ENCODE measurements around the gene SLC10A7. TPM values are rescaled to one million over a fixed set of nuclear protein-coding genes. Genes with fewer than 3 reads are reported as not detected.
A peak's percentile ranks its signal among the peaks of the same experiment; 100 is the strongest.

The SLC10A7 gene
- total RNA-seq, 1 donor from 2014 or later = 11.4 TPM

DNA sequence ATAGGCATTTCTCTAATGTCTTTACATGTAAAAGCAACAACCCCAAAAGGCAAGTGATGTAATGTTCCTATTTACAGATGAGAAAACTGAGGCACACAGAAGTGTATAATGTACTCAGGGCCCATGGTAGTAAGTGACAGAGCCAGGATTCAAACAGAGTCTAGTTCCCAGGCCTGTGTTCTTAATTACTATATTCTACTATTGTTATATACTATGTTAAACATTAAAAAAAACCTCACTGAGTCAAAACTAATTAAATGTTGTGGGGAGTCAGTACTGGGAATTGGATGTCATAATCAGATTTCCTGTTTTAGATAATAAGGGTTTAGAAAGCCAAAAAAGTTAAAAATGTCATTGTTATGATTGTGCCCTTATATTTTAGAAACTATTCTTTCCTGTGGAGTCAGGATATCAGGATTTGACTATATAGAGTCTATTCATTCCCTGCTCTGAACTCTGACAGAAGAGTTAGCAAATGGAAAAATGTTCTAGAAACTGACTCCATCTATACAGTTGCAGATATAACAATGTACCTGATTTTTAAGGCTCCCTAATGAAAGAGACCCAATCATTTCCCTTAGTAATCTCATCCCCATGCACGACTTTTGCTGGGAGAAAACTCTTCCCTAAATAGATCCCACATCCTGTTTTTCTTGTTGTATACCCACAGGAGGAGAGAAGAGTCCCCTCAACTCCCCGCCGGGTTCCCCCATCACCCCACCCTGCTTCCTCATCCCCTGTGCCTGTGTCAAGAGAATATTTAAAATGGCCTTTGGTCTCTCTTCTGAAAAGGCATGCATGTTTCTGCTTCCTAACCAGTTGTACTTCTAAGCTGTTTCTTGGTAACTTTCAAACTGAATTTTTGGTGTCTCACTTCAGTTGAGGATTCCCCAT lies 237.7 kb downstream of the SLC10A7 start:
- Histone ChIP-seq H3K4me1 (peaks cover 5 to 19% of the 10 kb centered on the region in 2 donors), H3K9me3 (no peaks in the 10 kb centered on the region), H3K4me3 (no peak overlapping the region), H3K36me3 (no peaks in the 10 kb centered on the region), H3K27me3 (no peaks in the 10 kb centered on the region), H3K27ac (peak overlapping the region in 1 of 2 donors; percentile 4)
- DNase-seq (ENCODE audit: low spot score in 2 of 2) = no peak
- TF ChIP-seq, protein P1, sequence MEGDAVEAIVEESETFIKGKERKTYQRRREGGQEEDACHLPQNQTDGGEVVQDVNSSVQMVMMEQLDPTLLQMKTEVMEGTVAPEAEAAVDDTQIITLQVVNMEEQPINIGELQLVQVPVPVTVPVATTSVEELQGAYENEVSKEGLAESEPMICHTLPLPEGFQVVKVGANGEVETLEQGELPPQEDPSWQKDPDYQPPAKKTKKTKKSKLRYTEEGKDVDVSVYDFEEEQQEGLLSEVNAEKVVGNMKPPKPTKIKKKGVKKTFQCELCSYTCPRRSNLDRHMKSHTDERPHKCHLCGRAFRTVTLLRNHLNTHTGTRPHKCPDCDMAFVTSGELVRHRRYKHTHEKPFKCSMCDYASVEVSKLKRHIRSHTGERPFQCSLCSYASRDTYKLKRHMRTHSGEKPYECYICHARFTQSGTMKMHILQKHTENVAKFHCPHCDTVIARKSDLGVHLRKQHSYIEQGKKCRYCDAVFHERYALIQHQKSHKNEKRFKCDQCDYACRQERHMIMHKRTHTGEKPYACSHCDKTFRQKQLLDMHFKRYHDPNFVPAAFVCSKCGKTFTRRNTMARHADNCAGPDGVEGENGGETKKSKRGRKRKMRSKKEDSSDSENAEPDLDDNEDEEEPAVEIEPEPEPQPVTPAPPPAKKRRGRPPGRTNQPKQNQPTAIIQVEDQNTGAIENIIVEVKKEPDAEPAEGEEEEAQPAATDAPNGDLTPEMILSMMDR (IDR thresholded peaks at IDR 0.05) = no peak
- intact Hi-C loops (cut with DNase I) = no loop called here

DNA sequence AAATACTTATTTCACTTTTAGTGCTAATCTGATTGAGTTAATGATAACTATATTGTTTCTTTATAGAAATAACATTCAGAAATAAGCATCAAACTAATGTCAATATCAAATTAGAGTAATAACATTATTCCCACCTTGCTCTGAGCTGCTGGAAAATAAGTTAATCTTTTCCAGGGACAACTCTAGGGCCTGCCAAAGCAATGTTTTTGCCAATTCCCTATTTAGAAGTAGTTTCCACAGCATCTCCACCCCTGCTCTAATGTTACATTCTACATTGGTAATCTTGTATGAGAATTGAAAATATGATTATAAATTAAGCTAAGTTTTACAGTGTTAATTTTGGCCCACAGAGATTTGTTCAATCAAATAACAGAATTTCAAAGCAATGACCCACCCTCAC lies 239.1 kb downstream of the SLC10A7 start:
- DNase-seq (ENCODE audit: low spot score in 2 of 2) = no peak
- Histone ChIP-seq H3K4me1 (peaks cover 5 to 19% of the 10 kb centered on the region in 2 donors), H3K9me3 (no peaks in the 10 kb centered on the region), H3K27ac (no peak overlapping the region), H3K36me3 (no peaks in the 10 kb centered on the region), H3K4me3 (no peak overlapping the region), H3K27me3 (no peaks in the 10 kb centered on the region)
- intact Hi-C loops (cut with DNase I) = no loop called here
- TF ChIP-seq, protein P1 (IDR thresholded peaks at IDR 0.05) = no peak

DNA sequence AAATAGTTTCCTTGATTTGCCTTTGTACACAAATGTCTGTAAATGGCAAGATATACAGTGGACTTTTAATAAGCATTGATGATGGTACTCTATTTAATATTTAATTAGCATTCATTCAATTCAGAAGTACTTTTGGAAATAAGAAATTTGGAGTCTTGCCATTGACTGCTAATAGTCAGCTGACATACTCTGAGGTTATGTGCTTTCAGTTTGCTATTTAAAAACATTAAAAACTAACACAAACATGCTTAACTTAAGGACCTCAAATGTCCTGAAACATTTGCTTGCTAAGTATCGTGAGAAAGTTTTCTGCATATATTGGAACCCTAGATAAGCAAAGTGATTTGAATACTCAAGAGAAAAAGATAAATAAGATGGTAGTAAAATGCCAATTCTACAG lies 242.8 kb downstream of the SLC10A7 start:
- H3K27me3 ChIP-seq = no peaks in the 10 kb centered on the region
- intact Hi-C loops (cut with DNase I) = no loop called here

DNA sequence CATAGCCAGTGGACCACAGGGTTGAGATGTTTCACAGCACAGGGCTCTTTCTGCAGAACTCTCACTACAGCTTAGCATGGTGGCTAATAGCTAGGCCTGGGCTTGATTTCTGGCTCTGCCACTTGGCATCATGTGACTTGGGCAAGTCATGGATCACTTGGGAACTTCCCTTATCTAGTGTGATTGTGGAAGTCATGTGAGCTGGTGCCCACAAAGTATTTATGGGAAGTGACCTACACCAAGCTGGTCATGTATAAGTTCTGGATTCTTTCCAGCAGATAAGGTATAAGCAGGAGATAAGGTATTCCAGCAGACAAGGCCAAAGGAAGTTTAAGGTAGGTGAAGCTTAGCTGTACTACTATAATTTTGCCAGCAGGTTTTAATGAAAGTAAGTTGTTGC lies 246.4 kb downstream of the SLC10A7 start:
- no peaks in the 10 kb centered on the region for H3K36me3 ChIP-seq
- TF ChIP-seq, protein P1 (IDR thresholded peaks at IDR 0.05) = no peak
- H3K27ac ChIP-seq = no peak overlapping the region
- intact Hi-C loops (cut with DNase I) = no loop called here
- H3K27me3 ChIP-seq = no peaks in the 10 kb centered on the region
- peaks cover 0 to 4% of the 10 kb centered on the region in 2 donors for H3K4me1 ChIP-seq
- no peak for DNase-seq (ENCODE audit: low spot score in 2 of 2)
- H3K4me3 ChIP-seq = no peak overlapping the region
- H3K9me3 ChIP-seq = no peaks in the 10 kb centered on the region

More for the DNA sequence above, 242.8 kb downstream of the SLC10A7 start:
- Histone ChIP-seq H3K4me3 (no peak overlapping the region), H3K9me3 (no peaks in the 10 kb centered on the region), H3K4me1 (peaks cover 5 to 17% of the 10 kb centered on the region in 2 donors), H3K36me3 (no peaks in the 10 kb centered on the region), H3K27ac (no peak overlapping the region)
- TF ChIP-seq, protein P1 (IDR thresholded peaks at IDR 0.05) = no peak
- no peak for DNase-seq (ENCODE audit: low spot score in 2 of 2)

DNA sequence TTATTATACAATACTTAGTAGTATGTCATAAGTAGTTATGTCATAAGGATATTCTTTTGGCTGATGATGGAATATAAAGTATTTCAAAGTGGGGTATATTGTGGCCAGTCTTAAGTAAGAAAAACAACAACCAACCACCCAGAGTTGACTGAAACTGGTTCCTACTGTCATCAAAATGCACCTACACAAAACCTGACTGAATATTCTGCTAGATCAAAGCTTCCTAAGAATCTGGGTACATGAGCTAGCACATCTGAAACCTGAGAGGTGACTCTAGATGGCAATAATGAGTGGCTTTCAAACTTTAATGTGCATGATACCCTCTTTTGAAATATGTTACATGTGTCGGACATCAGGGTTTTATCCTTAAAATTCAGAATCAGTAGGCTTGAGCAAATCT lies 247.0 kb downstream of the SLC10A7 start:
- Histone ChIP-seq H3K27ac (no peak overlapping the region), H3K4me3 (no peak overlapping the region), H3K9me3 (no peaks in the 10 kb centered on the region), H3K36me3 (no peaks in the 10 kb centered on the region), H3K4me1 (peaks cover 0 to 4% of the 10 kb centered on the region in 2 donors), H3K27me3 (no peaks in the 10 kb centered on the region)
- TF ChIP-seq, protein P1 (IDR thresholded peaks at IDR 0.05) = no peak
- intact Hi-C loops (cut with DNase I) = no loop called here
- no peak for DNase-seq (ENCODE audit: low spot score in 2 of 2)

All from ascending aorta (tissue), 2 donors.